GM06990 (cell line): ENCODE data around the gene MLEC.

Experiments used
- DNase-seq: peaks from one replicate; pipeline ENCODE4 v3.0.0-alpha.2; 2011; ENCODE audit not compliant: insufficient read length; ENCODE audit errors: extremely low read depth
- H3K27me3 ChIP-seq: replicated peaks from 2 replicates; pipeline ENCODE4 v1.6.0; 2011; ENCODE audit warnings: low read length; ENCODE audit not compliant: control insufficient read depth, insufficient read depth
- H3K36me3 ChIP-seq: 2 replicates; pipeline ENCODE4 v1.5.1; 2011; ENCODE audit warnings: low read length; ENCODE audit not compliant: control insufficient read depth, insufficient read depth
- H3K4me3 ChIP-seq: replicated peaks from 2 replicates; pipeline ENCODE4 v1.5.1; 2011; ENCODE audit warnings: low read depth, mild to moderate bottlenecking, control low read depth, low read length
- TF ChIP-seq, protein P1 (sequence below): IDR thresholded peaks from 2 replicates; pipeline ENCODE4 v1.5.1; 2011; ENCODE audit warnings: low read length, control low read depth, mild to moderate bottlenecking, inconsistent platforms; ENCODE audit not compliant: insufficient read depth, poor library complexity, severe bottlenecking

Gene MLEC, protein sequence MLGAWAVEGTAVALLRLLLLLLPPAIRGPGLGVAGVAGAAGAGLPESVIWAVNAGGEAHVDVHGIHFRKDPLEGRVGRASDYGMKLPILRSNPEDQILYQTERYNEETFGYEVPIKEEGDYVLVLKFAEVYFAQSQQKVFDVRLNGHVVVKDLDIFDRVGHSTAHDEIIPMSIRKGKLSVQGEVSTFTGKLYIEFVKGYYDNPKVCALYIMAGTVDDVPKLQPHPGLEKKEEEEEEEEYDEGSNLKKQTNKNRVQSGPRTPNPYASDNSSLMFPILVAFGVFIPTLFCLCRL

DNA sequence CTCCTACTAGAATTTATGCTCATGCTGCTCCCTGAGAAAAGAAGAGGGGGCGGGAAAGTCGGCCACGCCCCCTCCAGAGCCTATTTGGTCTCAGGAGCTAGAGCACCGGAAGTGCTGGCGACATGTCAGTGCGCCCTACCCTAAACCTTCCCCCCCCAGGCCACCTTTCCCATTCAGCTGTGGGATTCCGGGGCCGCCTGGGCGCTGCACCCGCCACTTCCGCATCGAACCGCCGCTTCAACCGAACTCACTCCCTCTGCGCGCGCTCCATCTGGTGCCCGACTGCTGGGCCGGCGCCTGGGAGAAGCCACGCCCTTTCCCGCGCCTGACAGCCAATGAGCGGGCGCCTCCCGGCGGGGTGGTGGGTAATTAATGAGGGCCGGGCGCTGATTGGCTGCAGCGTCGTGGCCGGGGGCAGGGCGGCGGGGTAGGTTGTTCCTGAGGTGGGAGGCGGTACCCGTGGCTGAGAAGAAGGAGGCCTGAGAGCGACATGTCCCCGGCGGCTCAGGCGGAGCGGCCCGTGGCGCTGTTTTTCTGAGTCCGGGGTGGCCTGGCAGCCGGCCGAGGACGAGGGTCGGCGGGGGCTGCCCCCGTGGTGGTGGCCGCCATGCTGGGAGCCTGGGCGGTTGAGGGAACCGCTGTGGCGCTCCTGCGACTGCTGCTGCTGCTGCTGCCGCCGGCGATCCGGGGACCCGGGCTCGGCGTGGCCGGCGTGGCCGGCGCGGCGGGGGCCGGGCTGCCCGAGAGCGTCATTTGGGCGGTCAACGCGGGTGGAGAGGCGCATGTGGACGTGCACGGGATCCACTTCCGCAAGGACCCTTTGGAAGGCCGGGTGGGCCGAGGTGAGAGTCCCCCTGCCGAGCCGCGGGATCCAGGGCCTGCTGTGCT, at the start of gene MLEC:
Gene MLEC (plus strand): TSS at position 460 of the 888 bp plus-strand sequence. CDS start 148 bp downstream, at position 608.
- DNase-seq: peak; percentile 99
- TF ChIP-seq, protein P1, sequence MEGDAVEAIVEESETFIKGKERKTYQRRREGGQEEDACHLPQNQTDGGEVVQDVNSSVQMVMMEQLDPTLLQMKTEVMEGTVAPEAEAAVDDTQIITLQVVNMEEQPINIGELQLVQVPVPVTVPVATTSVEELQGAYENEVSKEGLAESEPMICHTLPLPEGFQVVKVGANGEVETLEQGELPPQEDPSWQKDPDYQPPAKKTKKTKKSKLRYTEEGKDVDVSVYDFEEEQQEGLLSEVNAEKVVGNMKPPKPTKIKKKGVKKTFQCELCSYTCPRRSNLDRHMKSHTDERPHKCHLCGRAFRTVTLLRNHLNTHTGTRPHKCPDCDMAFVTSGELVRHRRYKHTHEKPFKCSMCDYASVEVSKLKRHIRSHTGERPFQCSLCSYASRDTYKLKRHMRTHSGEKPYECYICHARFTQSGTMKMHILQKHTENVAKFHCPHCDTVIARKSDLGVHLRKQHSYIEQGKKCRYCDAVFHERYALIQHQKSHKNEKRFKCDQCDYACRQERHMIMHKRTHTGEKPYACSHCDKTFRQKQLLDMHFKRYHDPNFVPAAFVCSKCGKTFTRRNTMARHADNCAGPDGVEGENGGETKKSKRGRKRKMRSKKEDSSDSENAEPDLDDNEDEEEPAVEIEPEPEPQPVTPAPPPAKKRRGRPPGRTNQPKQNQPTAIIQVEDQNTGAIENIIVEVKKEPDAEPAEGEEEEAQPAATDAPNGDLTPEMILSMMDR: peak; percentile 27
- peak within 1 kb of the TSS; percentile 87 for H3K4me3 ChIP-seq

DNA sequence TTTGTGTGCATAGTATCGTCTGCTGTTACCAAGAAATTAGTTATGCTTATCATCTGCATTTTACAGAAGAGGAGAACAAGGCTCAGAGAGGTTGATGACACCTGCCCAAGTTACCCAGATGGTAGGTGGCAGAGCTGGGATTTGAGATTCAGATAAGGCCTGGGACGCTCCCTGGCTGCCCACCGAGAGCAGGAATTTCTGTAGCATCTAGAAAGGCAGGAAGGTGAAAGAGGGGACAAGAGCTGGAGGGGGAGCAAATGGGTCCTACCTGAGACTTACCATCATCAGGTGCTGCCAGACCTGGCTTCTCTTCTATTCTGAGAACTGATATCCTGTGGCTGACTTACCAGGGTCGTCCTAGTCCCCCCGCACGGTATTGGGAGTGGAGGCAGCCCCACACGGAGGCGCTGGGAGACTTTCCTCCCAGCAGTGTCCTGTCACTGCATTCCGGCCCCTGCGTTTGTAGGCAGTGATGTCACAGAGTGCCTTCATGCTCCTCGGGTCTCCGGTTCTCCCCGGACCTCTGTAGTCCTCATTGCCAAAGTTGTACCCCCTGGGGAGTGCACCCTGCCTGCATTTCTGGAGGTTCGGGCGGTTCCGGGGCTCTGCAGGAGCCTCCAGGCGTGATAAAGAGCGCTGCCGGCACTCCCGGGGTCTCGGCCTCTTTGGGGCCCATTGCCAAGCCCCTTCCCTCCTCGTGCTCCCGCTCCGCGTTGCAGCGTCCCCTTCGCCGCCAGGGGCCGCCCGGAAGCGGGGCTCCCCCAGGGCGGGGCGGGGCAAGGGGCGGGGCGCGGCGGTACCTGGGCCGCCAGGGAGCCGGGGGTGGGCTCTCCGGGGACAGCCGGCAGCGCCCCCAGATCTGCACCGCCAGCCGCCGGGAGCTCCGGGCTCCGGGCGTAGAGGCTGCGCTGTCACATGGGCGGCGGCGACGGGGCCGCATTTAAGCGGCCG, 46.9 kb upstream of the MLEC start, which contains the start of gene CABP1:
Gene CABP1 (plus strand): TSS at position 856 of the 951 bp plus-strand sequence. CDS start 60 bp downstream, at position 916.
- Histone ChIP-seq H3K36me3 (no peaks in the 10 kb centered on the region), H3K4me3 (peak within 1 kb of the TSS; percentile 32), H3K27me3 (peaks cover 1% of the 10 kb centered on the region; the same call in 1 of the 2 replicates)
- TF ChIP-seq, protein P1: peak; percentile 58
- DNase-seq: peak; percentile 70

More for the DNA sequence above, at the start of gene MLEC:
- H3K36me3 ChIP-seq: no peaks in the 10 kb centered on the region; the same call in 1 of the 2 replicates
- H3K27me3 ChIP-seq: no peaks in the 10 kb centered on the region

DNA sequence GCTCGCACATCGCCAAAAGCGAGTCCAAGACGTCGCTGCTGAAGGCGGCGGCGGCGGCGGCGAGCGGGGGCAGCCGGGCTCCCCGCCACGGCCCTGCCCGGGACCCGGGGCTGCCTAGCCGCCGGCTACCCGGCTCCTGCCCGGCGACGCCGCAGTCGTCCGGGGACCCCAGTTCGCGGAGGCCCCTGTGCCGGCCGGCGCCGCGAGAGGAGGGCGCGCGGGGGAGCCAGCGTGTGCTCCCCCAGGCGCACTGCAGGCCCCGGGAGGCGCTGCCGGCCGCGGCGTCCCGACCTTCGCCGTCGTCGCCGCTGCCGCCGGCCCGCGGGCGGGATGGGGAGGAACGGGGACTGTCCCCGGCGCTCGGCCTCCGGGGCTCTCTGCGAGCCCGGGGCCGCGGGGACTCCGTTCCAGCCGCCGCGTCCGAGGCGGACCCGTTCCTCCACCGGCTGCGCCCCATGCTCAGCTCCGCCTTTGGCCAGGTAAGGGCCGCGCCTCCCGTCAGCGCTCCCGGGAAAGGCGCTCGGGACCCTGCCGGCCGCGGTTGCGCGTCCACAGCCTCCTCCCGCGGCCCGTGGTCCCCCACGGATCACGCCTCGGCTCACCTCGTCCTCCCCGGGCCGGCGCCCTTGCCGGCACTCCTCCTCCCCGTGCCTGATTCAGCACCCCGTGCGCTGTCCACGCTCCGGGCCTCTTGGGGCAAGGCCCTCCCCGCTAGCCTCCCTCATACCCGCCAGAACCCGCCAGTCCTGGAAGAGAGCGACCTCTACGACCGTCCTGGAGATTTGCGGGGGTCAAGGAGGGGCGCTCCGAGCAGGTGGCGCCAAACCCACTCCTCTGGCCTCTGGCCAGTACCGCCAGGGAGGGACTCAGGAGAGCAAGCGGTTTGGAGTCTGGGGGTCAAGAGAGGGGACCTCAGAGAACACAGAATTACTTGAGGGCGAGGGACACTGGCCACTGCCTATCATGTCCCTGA, 45.8 kb upstream of the MLEC start:
- Histone ChIP-seq H3K4me3 (peak overlapping the region; percentile 32; the same call in 1 of the 2 replicates), H3K36me3 (no peaks in the 10 kb centered on the region), H3K27me3 (peaks cover 1% of the 10 kb centered on the region; the same call in 1 of the 2 replicates)
- TF ChIP-seq, protein P1: peak; percentile 8
- peak; percentile 49 for DNase-seq

DNA sequence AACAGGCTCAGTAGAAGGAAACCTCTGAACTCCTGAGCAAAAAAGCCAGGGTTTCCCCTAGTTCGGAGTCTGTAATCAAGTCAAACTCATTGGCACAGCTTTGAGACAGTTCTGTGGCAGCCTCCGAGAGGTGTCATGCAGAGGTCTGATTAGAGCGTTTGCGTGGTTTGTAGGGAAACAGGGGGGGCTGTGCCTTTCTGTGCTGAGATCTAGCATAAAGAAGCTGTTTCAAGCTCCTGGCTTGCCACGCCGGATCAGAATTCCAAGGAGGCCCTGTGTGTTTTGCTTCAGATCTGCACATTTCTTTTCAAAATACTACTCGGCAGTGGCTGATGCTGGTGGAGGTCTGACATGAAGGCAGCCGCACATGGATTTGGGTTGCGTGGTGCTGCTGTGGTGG, 44.8 kb upstream of the MLEC start:
- H3K4me3 ChIP-seq: no peak overlapping the region
- TF ChIP-seq, protein P1: no peak
- peaks cover 1% of the 10 kb centered on the region; the same call in 1 of the 2 replicates for H3K27me3 ChIP-seq
- no peak for DNase-seq
- H3K36me3 ChIP-seq: no peaks in the 10 kb centered on the region
